ENCODE measurements around the gene EPC1.
"Not testable (repeated sequence)": the region's sequence is repeated elsewhere in the genome, so short reads cannot be mapped to it uniquely, and the experiment has no call there.

- not testable (repeated sequence) for TF ChIP-seq NFIC (IDR thresholded peaks at IDR 0.05; ENCODE audit: borderline replicate concordance); USF2 (IDR thresholded peaks at IDR 0.05; ENCODE audit: borderline replicate concordance, low read depth, low read length); POLR2AphosphoS5 (IDR thresholded peaks at IDR 0.05; ENCODE audit: low read depth, low read length)
Observed at GRCh38 chr10:32354690-32355089, 7.7 kb upstream of the EPC1 start.

Data from SK-N-SH (cell line).